GM19238 (cell line): Measurements from ENCODE around the gene FGF5.
"Not testable (repeated sequence)": the region's sequence is repeated elsewhere in the genome, so short reads cannot be mapped to it uniquely, and the experiment has no call there.

ENCODE experiments used
- DNase-seq: peaks from one replicate; pipeline ENCODE4 v3.0.0; 2011; ENCODE audit warnings: low spot score; ENCODE audit not compliant: insufficient read length

The FGF5 gene

DNA sequence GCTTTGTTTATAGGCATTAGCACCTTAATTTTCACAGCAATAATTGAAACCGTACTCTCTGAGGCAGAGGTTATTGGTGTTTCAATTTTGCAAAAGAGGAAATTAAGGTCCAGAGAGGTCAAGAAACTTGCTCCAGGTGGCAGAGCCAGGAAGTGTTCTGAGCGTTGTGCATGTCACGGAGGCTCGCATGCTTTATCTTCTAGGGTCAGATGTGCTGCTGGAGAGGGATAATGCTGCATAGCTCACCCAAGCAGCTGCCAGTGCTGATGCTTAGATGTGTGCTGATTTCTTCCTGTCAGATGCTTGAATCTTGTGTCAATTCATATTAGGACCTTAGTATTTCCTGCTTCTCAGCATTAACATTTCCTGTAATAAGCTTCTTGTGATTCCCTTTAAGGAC, 13.0 kb upstream of the FGF5 start:
- DNase-seq: no peak

DNA sequence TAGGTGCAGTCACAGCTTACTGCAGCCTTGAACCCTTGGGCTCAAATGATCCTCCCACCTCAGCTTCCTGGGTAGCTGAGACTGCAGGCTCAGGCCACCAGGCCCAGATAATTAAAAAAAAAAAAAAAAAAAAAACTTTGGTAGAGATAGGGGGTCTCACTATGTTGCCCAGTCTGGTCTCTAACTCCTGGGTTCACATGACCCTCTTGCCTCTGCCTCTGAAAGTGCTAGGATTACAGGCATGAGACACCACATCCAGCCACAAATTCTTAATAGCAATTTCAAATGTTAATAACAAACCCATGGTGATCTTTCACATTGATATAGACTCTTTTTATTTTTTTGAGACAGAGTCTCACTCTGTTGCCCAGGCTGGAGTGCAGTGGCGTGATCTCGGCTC, 12.3 kb upstream of the FGF5 start:
- DNase-seq: no peak

DNA sequence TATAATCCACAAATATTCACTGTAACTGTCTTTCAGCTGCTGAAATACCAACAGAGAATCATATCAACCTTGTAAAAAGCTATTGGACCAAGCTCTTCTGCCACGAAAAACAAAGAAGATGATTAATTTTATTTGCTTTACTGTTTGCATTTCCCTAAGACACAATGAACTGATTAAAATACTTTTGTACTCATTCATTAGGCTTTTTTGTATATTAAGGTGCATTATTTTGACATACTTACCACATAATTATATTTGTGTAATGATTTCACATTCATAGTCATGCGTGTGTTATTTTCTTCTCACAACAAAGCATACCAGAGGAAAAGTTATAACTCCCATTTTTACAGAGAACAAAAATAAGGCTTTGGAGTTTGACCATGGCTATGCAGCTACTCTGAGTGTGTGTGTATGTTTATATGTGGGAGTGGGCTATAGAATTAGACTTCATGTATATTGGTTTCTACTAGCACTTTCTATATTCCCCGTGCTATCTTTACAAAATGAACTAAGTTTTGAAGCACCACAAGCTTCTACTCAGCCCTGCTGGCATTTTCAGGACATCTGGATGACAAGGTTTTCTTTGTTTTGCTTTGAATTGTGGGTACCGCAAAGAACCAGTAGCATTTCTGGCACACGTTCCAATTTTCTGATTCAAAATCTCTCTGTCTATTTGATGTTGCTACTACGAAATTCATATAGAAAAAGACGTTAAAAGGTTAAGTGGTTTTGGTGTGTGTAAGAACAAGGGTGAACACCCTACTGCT, 11.0 kb upstream of the FGF5 start:
- no peak for DNase-seq

DNA sequence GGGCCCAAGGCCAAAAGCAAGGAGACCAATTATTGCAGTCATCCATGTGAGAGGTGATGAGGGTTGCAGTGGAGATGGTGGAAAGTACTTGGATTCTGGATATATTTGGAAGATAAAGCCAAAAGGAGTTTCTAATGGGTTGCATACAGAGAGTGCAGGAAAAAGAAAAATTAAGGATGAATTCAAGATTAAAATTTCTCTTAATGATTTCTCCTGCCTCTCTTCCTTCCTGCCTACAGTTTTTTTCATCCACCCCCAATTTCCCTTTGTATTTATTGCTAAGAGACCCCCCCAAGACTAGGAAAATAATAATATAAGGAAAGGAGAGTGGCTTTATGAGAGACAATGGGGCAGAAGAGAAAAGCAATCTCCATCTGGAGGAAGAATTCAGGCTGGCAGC, 8.6 kb upstream of the FGF5 start:
- DNase-seq: no peak

DNA sequence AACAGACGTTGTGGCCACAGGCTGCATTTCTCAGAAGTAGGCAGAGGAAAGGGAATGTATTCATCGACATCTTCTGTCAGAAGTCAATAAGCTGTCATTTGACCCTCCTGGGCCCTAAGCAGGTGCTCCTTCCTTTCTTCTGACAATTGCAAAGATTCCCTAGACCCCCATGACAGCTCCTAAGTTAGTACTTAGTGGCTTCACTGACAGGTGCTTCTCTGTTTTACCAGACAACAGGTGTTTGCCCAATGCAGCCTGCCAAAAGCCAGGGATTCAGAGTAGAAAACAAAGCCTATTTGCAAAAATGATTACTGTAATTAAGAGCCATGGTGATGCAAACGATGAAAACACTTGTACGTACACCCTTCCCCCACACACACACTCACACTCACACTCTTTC, 7.5 kb upstream of the FGF5 start:
- no peak for DNase-seq

DNA sequence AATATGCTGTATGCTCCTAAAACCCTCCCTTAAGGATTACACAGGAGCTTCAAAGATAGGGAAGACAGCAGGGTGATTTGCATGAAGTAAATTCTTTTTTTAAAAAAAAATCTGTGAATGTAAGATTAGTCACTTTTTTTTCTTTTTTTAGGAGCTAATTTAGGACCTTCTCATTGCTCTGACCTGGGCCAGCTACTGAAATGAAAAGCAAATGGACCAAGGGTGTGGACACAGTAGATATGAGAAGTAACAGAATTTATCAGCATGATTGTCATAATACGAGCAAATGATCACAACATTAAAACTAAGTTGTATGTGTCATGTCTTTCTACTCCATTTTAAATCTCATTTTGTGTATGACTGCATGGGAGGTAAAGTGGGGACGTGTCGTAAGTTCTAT, 6.6 kb upstream of the FGF5 start:
- no peak for DNase-seq

DNA sequence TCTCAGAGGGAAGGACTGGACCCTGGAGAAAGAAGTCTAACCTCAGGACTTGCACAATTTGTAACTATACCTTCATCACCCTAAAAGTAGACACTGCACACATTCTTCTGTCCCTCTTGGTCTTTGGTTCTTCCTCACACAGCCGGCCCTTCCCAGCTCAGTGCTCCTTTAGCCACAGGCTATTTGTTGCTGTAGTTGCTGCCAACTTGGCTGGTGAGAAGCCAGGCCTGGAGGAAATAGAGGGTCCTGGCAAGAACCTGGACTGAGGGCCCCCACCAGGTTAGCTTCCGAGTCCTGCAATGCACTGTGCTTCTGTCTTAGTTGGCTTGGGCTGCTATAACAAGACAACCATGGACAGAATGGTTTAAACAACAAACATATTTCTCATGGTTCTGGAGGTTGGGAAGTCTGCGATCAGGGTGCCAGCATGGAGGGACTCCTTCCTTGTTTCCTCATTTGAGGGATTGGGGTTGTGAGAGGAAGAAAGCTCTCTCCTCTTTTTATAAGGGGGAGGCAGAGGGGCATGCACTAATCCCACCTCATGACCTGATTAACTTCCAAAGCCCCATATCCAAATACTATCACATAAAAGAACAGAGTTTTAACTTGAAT, 4.4 kb upstream of the FGF5 start:
- DNase-seq: no peak

DNA sequence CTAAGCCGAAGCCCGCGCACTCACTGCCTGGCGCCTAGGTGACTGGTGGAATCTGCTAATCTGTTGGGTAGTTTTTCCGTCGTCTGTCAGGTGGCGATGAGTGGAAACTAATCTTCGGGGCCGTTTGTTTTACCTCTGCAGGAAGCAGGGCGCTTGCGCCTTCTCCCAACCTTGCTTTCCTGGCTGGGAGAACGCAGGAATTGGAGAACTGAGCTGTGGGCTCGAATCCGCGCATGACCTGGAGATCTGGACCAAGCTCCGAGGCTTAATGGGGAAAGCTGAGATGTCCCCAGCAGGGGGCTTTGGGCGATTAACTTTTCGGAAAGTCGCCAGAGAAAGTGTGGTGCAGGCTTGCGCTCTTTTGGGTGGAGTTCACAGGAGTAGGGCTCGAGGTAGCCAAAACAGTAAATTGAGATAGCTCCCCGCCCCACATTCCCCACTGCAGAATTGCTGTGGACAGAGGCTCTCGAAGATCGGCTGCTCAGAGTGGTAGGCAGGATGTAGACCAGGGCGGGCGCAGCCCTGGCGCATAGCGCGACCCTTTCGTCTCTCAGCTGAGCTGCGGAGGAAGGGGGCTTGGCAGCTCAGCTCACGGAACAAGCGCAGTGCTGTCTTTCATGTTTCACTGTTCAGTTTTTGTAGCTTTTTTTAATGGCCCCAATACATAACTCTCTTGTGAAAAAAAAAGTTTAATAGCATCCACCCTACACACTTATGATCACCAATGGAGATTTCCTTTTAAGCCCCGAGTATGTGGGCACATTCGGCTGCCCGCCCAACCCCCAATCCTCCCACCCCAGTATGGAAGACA, 2.7 kb upstream of the FGF5 start:
- DNase-seq: no peak

DNA sequence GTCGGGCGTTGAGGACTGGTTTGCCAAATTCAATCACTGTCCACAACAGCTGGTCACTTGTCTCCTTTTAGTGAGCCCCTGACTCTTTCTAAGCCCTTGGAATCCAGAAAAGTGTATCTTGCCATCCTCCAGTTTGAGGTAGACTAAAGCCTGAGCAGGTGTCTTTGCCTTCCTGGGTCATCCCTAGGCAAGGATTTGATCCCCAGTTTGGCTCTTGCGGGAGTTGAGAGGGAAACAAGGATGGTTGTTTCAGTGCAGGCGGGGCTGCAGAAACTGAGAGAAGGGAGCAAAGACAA, 2.2 kb upstream of the FGF5 start:
- no peak for DNase-seq

DNA sequence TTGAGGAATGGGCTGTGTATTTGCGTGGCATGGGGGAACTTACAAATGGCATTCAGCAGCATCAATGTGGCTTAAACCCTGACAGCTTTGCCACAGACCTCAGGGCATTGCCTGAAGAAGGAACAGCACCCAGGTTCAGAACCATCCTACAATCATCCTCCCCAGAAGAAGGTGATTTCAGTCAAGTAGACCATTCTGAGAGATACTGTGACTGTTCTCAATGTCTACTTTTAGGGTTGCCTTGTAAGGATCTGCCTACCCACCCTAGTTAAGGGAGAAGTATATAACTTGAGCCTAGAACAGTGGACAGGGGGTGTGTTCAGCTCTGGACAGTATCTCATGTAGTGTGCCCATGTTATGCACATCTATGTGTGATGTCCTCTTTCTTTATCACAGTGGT, 1.6 kb upstream of the FGF5 start:
- DNase-seq: no peak

DNA sequence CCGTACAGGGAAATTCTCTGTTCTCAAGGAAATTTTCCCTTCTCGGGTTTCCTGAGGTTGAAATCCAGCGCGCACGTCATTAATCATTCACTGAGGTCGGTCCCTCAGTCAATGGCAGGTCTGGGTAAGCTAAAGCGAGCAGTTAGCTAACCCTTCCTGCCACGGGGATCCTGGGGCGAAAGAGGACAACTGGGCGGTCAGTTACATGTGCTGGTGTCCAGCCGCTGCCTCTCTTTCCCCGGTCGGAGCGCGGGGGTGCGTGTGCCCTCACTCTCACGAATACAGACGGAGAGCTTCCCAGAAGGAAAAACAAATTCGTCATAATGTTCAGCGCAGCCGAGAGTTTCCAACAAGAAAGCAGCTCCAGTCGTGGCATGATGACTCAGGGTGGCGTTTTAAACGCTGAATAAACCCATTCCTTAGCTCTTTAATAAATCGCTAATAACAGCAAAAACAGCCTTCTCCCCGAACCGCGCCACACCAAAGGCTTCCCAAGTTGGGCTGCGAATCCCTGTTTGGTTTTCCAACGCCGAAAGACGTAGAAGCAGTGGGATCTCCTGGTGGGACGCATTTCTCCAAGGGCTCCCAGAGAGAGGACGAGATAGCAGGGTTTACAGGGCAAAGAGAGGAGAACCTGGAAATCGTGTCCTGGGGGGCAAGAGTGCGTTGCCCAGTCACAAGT, 752 bp upstream of the FGF5 start:
- DNase-seq: no peak

DNA sequence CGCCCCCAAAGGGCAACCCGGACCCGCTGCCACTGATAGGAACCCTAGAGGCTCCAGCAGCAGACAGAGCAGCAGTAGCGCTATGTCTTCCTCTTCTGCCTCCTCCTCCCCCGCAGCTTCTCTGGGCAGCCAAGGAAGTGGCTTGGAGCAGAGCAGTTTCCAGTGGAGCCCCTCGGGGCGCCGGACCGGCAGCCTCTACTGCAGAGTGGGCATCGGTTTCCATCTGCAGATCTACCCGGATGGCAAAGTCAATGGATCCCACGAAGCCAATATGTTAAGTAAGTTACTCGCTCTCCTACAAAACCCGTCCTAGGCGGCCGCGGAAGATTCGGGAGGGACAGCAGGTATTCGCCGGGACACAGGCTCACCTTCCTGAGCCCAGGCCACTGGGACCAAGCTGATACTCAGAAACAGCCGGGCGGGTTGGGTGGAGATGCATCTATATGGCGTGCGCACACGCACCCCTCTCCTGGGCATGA, 477 bp downstream of the FGF5 start:
- no peak for DNase-seq

DNA sequence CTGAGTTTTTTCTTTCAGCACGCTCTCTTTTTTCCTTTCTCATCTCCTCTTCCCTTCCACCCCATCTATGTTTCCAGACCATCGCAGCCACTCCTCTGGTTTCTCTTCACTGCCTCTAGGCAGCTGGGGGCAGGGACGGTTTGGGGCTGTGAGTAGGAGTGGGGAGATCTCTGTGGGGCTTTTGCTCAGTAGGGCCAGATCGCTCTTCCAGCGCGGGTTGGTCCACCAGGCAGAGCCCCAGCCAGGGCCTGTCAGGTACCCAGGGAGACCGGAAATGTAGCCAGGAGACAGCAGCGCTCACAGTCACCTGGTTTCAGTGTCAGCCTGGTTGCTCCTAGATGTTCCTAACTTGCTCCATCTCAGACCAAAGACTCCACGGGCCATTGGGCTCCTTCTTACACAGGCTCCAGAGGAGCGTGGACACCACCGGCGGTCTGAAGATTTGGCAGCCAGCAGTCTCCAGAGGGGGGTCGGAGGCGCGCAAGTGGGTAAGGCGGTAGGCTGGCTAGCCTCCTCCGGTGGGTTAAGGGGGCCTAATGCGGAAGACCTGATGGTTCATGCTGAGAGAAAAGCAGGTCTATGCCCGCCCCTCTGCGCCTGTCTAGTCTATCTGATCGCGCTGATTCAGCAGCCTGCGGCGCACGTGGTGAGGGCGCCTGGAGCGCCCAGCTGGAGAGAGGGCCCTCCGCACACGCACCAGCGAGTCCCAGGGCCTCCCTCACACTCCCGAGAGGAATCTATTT, 1.8 kb downstream of the FGF5 start:
- DNase-seq: no peak

DNA sequence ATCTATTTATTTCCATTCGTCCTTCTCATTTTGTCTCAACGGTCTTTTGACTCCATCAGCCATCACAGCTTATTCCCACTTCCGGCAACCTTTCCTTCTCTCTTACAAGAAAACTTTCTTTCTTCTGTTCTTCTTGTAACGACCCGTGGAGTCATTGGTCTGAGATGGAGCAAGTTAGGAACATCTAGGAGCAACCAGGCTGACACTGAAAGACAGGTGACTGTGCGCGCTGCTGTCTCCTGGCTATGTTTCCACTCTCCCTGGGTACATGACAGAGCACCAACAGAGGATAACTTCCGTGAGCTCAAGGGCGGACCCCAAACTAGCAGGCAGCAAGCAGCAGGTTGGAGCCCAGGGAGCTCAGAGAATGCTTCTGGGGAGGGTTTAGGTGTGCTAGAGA, 2.5 kb downstream of the FGF5 start:
- no peak for DNase-seq

DNA sequence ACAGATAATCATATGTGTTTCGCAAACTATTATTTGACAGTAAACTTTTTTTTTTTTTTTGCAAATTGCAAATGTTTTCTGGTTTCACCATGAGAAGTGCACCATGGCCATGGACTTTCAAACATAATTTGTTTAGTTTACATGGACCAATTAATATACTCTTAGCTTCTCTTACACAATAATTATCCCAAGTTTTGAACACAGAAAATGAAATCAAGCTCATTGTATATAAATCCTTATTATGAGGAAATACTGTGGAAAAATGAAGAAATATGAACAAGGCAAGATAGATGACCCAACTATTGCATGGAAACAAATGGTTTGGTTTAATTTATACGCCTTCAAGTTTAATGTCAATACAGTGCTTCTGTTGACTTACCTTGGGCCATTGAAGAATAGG, 3.9 kb downstream of the FGF5 start:
- no peak for DNase-seq

DNA sequence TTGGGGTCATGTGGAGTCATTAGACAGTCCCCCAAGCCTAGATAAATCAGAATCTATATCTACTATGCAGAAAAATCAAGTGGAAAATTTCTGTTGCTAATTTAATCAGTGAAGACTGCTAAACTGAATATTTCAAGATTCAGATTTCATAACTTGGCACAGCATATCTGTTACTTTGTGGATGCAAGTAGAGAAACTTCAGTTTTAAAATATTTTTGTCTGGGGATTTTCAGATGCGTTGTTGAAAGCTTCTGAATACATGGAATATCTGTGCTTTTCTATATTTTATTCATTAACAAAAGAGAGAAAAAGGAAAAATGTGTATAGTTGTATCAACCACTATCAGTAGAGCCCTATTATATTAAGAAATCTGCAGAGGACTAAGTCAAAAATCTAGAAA, 4.4 kb downstream of the FGF5 start:
- DNase-seq: no peak

DNA sequence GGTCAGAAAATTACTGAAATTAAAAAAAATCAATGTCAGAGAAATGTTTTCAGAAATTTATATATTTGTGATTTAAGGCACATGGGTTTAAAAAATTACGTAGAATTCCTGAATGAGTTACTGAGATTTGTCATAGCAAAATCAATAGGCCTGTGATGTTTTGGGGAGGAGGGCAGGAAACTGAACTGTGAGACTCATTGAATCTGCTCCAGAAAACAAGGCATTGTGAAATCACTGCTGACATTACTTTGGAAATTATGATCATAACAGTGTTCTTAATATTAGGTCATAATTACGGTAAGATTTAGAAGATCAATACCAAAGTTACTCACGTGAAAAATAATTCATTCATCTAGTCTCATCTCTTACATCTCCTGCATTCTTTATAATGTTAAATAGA, 5.3 kb downstream of the FGF5 start:
- no peak for DNase-seq

DNA sequence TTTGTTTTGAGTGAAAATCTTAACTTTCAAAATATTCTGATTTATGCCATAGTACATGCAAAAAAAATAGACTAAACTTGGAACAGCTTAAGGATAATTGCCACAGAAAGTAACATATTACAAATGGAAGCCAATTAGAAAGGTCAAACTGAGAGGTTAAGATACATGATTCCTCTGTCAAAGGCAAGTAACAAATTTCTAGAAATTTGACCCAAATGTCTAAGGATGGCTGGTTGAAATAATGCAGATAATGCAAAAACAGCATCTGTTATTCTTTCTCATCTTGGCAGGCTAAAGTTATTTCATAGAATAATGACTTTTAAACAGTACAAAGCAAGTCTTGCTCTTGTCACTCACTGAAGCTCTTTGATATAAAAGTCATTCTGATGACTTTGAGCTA, 10.5 kb downstream of the FGF5 start:
- DNase-seq: no peak

DNA sequence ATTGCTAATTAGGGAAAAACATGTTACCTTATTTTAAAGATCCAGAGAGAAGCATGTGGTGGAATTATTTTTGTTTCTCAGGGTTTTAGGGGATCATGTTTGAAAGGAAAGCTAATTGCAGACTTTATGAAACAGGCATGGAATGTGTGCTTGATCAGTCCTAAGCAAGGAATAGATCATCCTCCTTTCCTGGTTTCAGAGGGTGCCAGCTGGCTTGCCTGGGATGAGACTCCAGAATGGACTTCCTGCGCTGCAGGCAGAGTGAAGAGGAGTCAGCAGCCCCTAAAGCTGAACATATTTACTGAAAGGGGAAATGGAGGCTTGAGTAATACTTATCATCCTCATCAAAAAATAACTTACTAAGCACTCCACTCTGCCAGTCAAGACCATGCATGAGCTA, 13.3 kb downstream of the FGF5 start:
- DNase-seq: no peak

DNA sequence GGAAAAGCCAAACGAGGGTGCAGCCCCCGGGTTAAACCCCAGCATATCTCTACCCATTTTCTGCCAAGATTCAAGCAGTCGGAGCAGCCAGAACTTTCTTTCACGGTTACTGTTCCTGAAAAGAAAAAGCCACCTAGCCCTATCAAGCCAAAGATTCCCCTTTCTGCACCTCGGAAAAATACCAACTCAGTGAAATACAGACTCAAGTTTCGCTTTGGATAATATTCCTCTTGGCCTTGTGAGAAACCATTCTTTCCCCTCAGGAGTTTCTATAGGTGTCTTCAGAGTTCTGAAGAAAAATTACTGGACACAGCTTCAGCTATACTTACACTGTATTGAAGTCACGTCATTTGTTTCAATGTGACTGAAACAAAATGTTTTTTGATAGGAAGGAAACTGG, 20.0 kb downstream of the FGF5 start:
- DNase-seq: no peak

DNA sequence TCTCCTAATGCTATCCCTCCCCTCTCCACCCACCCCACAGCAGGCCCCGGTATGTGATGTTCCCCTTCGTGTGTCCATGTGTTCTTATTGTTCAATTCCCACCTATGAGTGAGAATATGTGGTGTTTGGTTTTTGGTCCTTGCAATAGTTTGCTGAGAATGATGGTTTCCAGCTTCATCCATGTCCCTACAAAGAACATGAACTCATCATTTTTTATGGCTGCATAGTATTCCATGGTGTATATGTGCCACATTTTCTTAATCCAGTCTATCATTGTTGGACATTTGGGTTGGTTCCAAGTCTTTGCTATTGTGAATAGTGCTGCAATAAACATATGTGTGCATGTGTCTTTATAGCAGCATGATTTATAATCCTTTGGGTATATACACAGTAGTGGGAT, 24.2 kb downstream of the FGF5 start:
- not testable (repeated sequence) for DNase-seq
